ENCODE measurements around the gene KDM4C. TPM values are rescaled to one million over a fixed set of nuclear protein-coding genes. Genes with fewer than 3 reads are reported as not detected.

Gene KDM4C
- total and polyA plus RNA-seq, 2 of the 8 experiments (the other 6 are each of a cell fraction or from before 2014, with no cell fraction given): 13.0 to 26.1 TPM

DNA sequence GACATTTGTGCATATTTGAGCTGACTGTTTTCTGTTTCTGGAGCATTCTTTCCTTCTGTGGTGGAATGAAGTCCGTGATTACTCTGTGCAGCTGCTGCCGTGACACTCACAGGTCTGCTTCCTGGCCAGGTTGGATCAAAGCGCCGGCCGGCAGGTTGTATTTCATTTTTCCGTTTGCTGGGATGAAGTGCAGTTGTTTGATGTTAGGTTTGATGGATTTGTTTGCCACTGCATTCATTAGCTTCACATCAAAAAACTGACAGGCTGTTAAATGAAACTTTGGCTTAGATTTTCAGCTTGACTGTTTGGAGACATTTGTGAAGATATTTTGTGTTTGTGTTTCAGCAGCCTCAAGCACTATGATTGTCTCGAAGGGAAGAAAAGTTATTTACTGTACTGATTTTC, 140.1 kb downstream of the KDM4C start:
- Histone ChIP-seq H3K9me3 (ENCODE audit: insufficient read depth in 2 of 2, low read depth in 1 of 2, low read length in 1 of 2) (no peaks in the 10 kb centered on the region), H3K79me2 (ENCODE audit: control insufficient read depth in 1 of 2, insufficient read depth in 2 of 2, low read length in 2 of 2) (no peaks in the 10 kb centered on the region), H3K14ac (ENCODE audit: insufficient read length) (no peak overlapping the region), H3K4ac (replicated peaks; ENCODE audit: insufficient read length, low read depth, low read length) (no peak overlapping the region), H3K27me3 (replicated peaks in 1 of 4; ENCODE audit: control insufficient read depth in 3 of 4, extremely low read depth in 1 of 4, insufficient read depth in 3 of 4, low read length in 3 of 4) (no peaks in the 10 kb centered on the region), H2BK12ac (ENCODE audit: low read depth, low read length) (no peak overlapping the region), H3K27ac (ENCODE audit: low read depth, low read length) (no peak overlapping the region), H4K8ac (ENCODE audit: extremely low read depth, insufficient read depth, low read length) (no peak overlapping the region), H3K4me3 (ENCODE audit: extremely low read depth in 1 of 4, insufficient read depth in 2 of 4, low read depth in 3 of 4, low read length in 4 of 4) (no peak overlapping the region), H2AK5ac (ENCODE audit: low read depth, low read length) (no peak overlapping the region), H2BK5ac (ENCODE audit: low read depth, low read length) (no peak overlapping the region), H3K23me2 (ENCODE audit: low read depth, low read length) (no peaks in the 10 kb centered on the region), H4K5ac (ENCODE audit: insufficient read length, low read depth, low read length) (no peak overlapping the region), H4K20me1 (replicated peaks in 1 of 2; ENCODE audit: control insufficient read depth in 1 of 2, insufficient read depth in 2 of 2, low read length in 2 of 2) (no peaks in the 10 kb centered on the region), H2BK120ac (replicated peaks; ENCODE audit: low read depth, low read length) (no peak overlapping the region), H3K23ac (ENCODE audit: insufficient read length) (no peak overlapping the region), H2BK20ac (ENCODE audit: low read length) (no peak overlapping the region), H3K79me1 (ENCODE audit: low read depth, low read length) (no peaks in the 10 kb centered on the region; the same call in 1 of the 2 replicates), H3K18ac (ENCODE audit: extremely low read depth, low read length) (no peak overlapping the region), H3K9ac (replicated peaks in 1 of 4; ENCODE audit: extremely low read depth in 1 of 4, low read depth in 3 of 4, low read length in 3 of 4) (no peak overlapping the region), H3K4me2 (ENCODE audit: insufficient read depth in 1 of 2, low read depth in 2 of 2, low read length in 2 of 2) (no peak overlapping the region), H3K36me3 (ENCODE audit: control insufficient read depth in 2 of 4, insufficient read depth in 4 of 4, low read length in 3 of 4) (peaks cover 0 to 3% (median 0%) of the 10 kb centered on the region in 4 experiments; a peak in 1 of 8 replicates), H2AFZ (ENCODE audit: low read length) (no peak overlapping the region), H3K56ac (replicated peaks; ENCODE audit: insufficient read length, low read depth, low read length) (no peak overlapping the region), H4K91ac (replicated peaks; ENCODE audit: insufficient read length, low read length) (no peak overlapping the region), H3K4me1 (replicated peaks in 1 of 4; ENCODE audit: control insufficient read depth in 3 of 4, insufficient read depth in 4 of 4, low read length in 3 of 4) (peaks cover 0 to 5% (median 1%) of the 10 kb centered on the region in 4 experiments; a peak in 2 of 7 replicates), H2BK15ac (ENCODE audit: low read length) (no peak overlapping the region)
- FAIRE-seq: no peak
- ChIA-PET POLR2A (ENCODE audit: partially characterized antibody) (no interaction called here), CTCF (ENCODE audit: partially characterized antibody) (interaction anchor here (0.9 to 1.3 kb wide), 2 partner anchors 11 to 51 kb away, joined by 3 to 6 read pairs; no protein-coding TSS in a partner anchor)
- no peak for DNase-seq (ENCODE audit: low read depth in 1 of 2, low spot score in 2 of 2)
- TF ChIP-seq TCF12 (IDR thresholded peaks at IDR 0.05; ENCODE audit: low read depth, low read length) (no peak), RAD21 (IDR thresholded peaks at IDR 0.05 in 1 of 2, conservative IDR thresholded peaks at IDR 0.05 in 1 of 2; ENCODE audit: low read depth in 2 of 2, low read length in 2 of 2) (no peak), JUND (IDR thresholded peaks at IDR 0.05; ENCODE audit: low read length) (no peak), SIN3A (conservative IDR thresholded peaks at IDR 0.05 in 1 of 2, IDR thresholded peaks at IDR 0.05 in 1 of 2; ENCODE audit: low read depth in 1 of 2, low read length in 2 of 2) (no peak), MAFK (IDR thresholded peaks at IDR 0.05; ENCODE audit: low read depth, low read length) (no peak), CBX8 (IDR thresholded peaks at IDR 0.05; ENCODE audit: borderline replicate concordance, low read depth, low read length) (no peak), SUZ12 (IDR thresholded peaks at IDR 0.05; ENCODE audit: low read length) (no peak), SP2 (IDR thresholded peaks at IDR 0.05; ENCODE audit: low read length) (no peak), EGR1 (IDR thresholded peaks at IDR 0.05; ENCODE audit: borderline replicate concordance, low read depth, low read length) (no peak)
- 94% methylated on average over 7 of the region's 7 CpGs; no CpG with 5 or more reads in 1 of the 2 experiments for WGBS, 2 experiments (ENCODE audit: extremely low coverage in 1 of 2, insufficient coverage in 1 of 2, insufficient read length in 1 of 2, insufficient replicate concordance in 2 of 2, low coverage in 1 of 2, low lambda C conversion rate in 2 of 2, missing lambda C conversion rate in 1 of 2)

All from H1 (cell line).